GM12878 (cell line): Measurements from ENCODE around the gene ARRDC5.
"Not testable (repeated sequence)": the region's sequence is repeated elsewhere in the genome, so short reads cannot be mapped to it uniquely, and the experiment has no call there.

Experiments
- ATF7 ChIP-seq: fragments of 450-650 bp; IDR thresholded peaks from 2 replicates; pipeline ENCODE4 v1.6.1; 2016; ENCODE audit warnings: low read depth, mild to moderate bottlenecking
- CTCF ChIP-seq, 3 experiments: IDR thresholded peaks in 2 of 3; conservative IDR thresholded peaks in 1 of 3; 2 replicates each; pipeline ENCODE4 v1.5.1; 2011; ENCODE audit warnings: low read depth in 3 of 3, low read length in 3 of 3, mild to moderate bottlenecking in 3 of 3, control low read depth in 2 of 3, moderate library complexity in 2 of 3, inconsistent platforms in 1 of 3, mixed read lengths in 1 of 3; ENCODE audit not compliant: control insufficient read depth in 2 of 3, insufficient read depth in 1 of 3; ENCODE audit errors: extremely low read depth in 1 of 3
- EGR1 ChIP-seq, 2 experiments: IDR thresholded peaks; 1 replicate in 1 of 2; 2 replicates in 1 of 2; pipeline ENCODE4 v1.6.1; 2011 to 2012; ENCODE audit warnings: low read depth in 2 of 2, low read length in 2 of 2, borderline replicate concordance in 1 of 2, mild to moderate bottlenecking in 1 of 2, moderate library complexity in 1 of 2
- EZH2 ChIP-seq: IDR thresholded peaks from 2 replicates; pipeline ENCODE4 v1.6.1; 2012; ENCODE audit warnings: low read depth, mild to moderate bottlenecking, control low read depth, inconsistent platforms, low read length, borderline replicate concordance; ENCODE audit not compliant: control insufficient read depth
- GABPA ChIP-seq: IDR thresholded peaks from 2 replicates; pipeline ENCODE4 v1.6.1; 2014; ENCODE audit warnings: antibody characterized with exemption, low read depth, mild to moderate bottlenecking, inconsistent platforms
- NRF1 ChIP-seq: conservative IDR thresholded peaks from 2 replicates; pipeline ENCODE4 v1.6.1; 2011; ENCODE audit warnings: mild to moderate bottlenecking, low read depth, low read length, improper control_type of control experiment
- PBX3 ChIP-seq: IDR thresholded peaks from 2 replicates; pipeline ENCODE4 v1.6.1; 2011; ENCODE audit warnings: mild to moderate bottlenecking, low read depth, low read length, moderate library complexity; ENCODE audit not compliant: insufficient replicate concordance
- POLR2AphosphoS5 ChIP-seq: IDR thresholded peaks from 2 replicates; pipeline ENCODE4 v1.6.1; 2011; ENCODE audit warnings: mild to moderate bottlenecking, low read length, inconsistent platforms
- PRDM15 ChIP-seq: fragments of 450-650 bp; formaldehyde crosslinking; IDR thresholded peaks from 2 replicates; pipeline ENCODE4 v1.4.0; 2020; ENCODE audit warnings: mild to moderate bottlenecking, moderate library complexity
- SUZ12 ChIP-seq: fragments of 200-600 bp; sonication (generic); IDR thresholded peaks from one replicate; pipeline ENCODE4 v1.6.1; 2018; ENCODE audit warnings: antibody characterized with exemption, mild to moderate bottlenecking; ENCODE audit not compliant: unreplicated experiment
- TBL1XR1 ChIP-seq: IDR thresholded peaks from 2 replicates; pipeline ENCODE4 v1.6.1; 2012; ENCODE audit warnings: low read depth, low read length, improper control_type of control experiment
- ZNF384 ChIP-seq: IDR thresholded peaks from 2 replicates; pipeline ENCODE4 v1.6.1; 2012; ENCODE audit warnings: low read depth, mild to moderate bottlenecking, low read length, improper control_type of control experiment, borderline replicate concordance
- ZZZ3 ChIP-seq: IDR thresholded peaks from 2 replicates; pipeline ENCODE4 v1.6.1; 2011; ENCODE audit warnings: low read depth; ENCODE audit not compliant: control insufficient read depth, insufficient read length

- not testable (repeated sequence) for TF ChIP-seq CTCF (IDR thresholded peaks at IDR 0.05 in 2 of 3, conservative IDR thresholded peaks at IDR 0.05 in 1 of 3; ENCODE audit: control insufficient read depth in 2 of 3, extremely low read depth in 1 of 3, insufficient read depth in 1 of 3, low read depth in 3 of 3, low read length in 3 of 3); PBX3; EZH2; ATF7; PRDM15 (CRISPR knock-in tag); ZNF384; SUZ12; TBL1XR1; ZZZ3; POLR2AphosphoS5; GABPA; EGR1 (IDR thresholded peaks at IDR 0.05; ENCODE audit: borderline replicate concordance in 1 of 2, low read depth in 2 of 2, low read length in 2 of 2); NRF1
Measured at GRCh38 chr19:4892962-4893361, 9.7 kb downstream of the ARRDC5 start.
